ENCODE measurements around the gene MCFD2. TPM values are rescaled to one million over a fixed set of nuclear protein-coding genes. Genes with fewer than 3 reads are reported as not detected.

Gene MCFD2
- total RNA-seq, 1 experiment from 2014 or later: 47.6 TPM

DNA sequence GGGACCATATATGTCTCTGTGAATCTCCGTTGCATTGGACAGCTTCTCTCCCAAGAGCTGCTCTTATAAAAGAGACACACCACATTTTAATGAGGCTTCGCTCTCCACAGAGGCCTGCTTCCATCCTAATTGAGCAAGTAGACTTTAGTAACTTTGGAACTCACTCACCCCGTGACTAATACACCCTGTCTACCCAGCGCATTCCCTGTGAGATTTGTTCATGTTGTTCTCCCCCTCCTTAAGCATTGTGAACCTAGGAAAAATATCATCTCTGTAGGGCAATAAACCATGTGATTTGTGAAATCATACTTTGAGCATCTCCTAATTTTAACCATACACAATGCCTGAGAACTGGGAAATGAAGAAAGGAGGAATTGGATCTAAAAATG is 56.9 kb downstream of the MCFD2 start:
- Histone ChIP-seq H3K9me2 (replicated peaks; ENCODE audit: insufficient read depth, low read length) (no peaks in the 10 kb centered on the region), H3K9me3 (ENCODE audit: low read length) (no peaks in the 10 kb centered on the region), H3K27ac (ENCODE audit: low read length) (no peak overlapping the region), H2AFZ (ENCODE audit: low read length) (no peak overlapping the region), H3K36me3 (ENCODE audit: insufficient read depth, low read length) (no peaks in the 10 kb centered on the region), H3K4me2 (ENCODE audit: low read depth, low read length, poor library complexity, severe bottlenecking) (no peak overlapping the region), H3K27me3 (ENCODE audit: low read length) (no peaks in the 10 kb centered on the region), H3K4me3 (ENCODE audit: low read length) (no peak overlapping the region), H4K20me1 (ENCODE audit: insufficient read depth, low read depth, low read length) (no peaks in the 10 kb centered on the region), H3K4me1 (ENCODE audit: low read length) (no peaks in the 10 kb centered on the region), H3K79me2 (ENCODE audit: low read length) (no peaks in the 10 kb centered on the region), H3K9ac (ENCODE audit: low read length) (no peak overlapping the region)
- no peak for DNase-seq

DNA sequence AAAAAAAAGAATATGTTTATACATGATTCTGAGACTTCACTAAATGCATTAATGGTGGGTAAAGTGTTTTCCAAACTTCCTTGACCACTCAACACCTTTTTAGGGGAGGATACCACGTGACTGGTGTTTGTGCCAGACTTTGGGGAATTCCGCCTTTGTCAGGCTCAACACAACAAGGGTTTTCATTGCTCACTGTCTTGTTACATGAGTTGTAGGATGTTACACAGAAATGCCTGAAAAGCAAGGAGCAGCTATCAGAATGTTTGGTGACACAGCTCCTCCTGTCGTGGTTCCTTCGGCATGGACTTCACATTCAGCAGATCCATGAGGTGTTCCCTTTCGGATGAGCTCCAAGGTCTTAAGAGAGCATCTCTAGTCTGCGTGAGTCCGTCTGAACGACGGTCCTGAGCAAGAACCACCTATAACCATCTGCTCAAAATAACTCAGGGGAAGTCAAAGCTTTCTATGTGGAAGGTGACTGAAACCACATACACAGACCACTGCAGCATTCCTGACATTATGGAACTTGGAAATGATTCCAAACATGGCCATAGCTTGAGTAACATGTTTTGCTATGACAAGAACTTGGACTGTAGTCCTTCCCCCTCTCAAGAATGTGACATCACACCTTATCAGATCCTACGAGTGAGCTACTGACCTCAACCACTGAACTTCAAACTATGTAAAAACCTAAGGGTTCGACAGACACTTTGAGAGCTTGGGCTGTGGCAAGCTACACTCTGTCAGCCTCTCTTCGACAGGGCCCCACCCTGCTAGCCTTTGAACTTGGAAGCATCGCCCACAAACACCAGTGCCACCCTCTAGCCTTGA is 57.5 kb downstream of the MCFD2 start:
- H3K27me3 ChIP-seq (ENCODE audit: low read length): no peaks in the 10 kb centered on the region
- no peaks in the 10 kb centered on the region for H3K79me2 ChIP-seq (ENCODE audit: low read length)
- no peak overlapping the region for H2AFZ ChIP-seq (ENCODE audit: low read length)
- no peaks in the 10 kb centered on the region for H4K20me1 ChIP-seq (ENCODE audit: insufficient read depth, low read depth, low read length)
- no peak for DNase-seq
- H3K9me2 ChIP-seq (replicated peaks; ENCODE audit: insufficient read depth, low read length): no peaks in the 10 kb centered on the region
- H3K9me3 ChIP-seq (ENCODE audit: low read length): no peaks in the 10 kb centered on the region
- no peaks in the 10 kb centered on the region for H3K36me3 ChIP-seq (ENCODE audit: insufficient read depth, low read length)
- no peak overlapping the region for H3K9ac ChIP-seq (ENCODE audit: low read length)
- H3K4me3 ChIP-seq (ENCODE audit: low read length): no peak overlapping the region
- H3K4me1 ChIP-seq (ENCODE audit: low read length): no peaks in the 10 kb centered on the region
- no peak overlapping the region for H3K4me2 ChIP-seq (ENCODE audit: low read depth, low read length, poor library complexity, severe bottlenecking)
- no peak overlapping the region for H3K27ac ChIP-seq (ENCODE audit: low read length)

DNA sequence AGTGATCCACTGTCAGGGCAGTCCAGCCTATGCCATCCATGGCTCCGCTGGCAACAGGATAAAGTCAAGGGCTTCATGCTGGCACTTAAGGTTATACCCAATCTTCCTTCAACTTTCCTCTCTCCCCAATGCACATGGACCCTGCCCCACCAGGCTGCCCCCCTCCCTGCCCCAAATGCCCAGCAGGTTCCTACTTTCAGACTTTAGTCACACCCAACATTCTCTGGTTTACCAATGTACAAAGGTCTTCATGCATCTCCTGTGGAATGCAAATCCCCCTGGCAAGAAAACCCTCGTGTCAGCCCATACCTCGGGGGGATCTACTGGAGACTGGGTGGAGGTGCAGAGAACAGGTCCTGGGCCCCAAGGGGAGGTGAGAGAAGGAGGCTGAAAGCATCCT is 59.3 kb downstream of the MCFD2 start:
- no peak overlapping the region for H3K4me3 ChIP-seq (ENCODE audit: low read length)
- H3K36me3 ChIP-seq (ENCODE audit: insufficient read depth, low read length): no peaks in the 10 kb centered on the region
- H3K79me2 ChIP-seq (ENCODE audit: low read length): no peaks in the 10 kb centered on the region
- no peaks in the 10 kb centered on the region for H3K4me1 ChIP-seq (ENCODE audit: low read length)
- H3K9me3 ChIP-seq (ENCODE audit: low read length): no peaks in the 10 kb centered on the region
- H3K9me2 ChIP-seq (replicated peaks; ENCODE audit: insufficient read depth, low read length): no peaks in the 10 kb centered on the region
- H4K20me1 ChIP-seq (ENCODE audit: insufficient read depth, low read depth, low read length): no peaks in the 10 kb centered on the region
- H3K27ac ChIP-seq (ENCODE audit: low read length): no peak overlapping the region
- no peak overlapping the region for H3K9ac ChIP-seq (ENCODE audit: low read length)
- no peaks in the 10 kb centered on the region for H3K27me3 ChIP-seq (ENCODE audit: low read length)
- no peak for DNase-seq
- no peak overlapping the region for H2AFZ ChIP-seq (ENCODE audit: low read length)
- H3K4me2 ChIP-seq (ENCODE audit: low read depth, low read length, poor library complexity, severe bottlenecking): no peak overlapping the region

DNA sequence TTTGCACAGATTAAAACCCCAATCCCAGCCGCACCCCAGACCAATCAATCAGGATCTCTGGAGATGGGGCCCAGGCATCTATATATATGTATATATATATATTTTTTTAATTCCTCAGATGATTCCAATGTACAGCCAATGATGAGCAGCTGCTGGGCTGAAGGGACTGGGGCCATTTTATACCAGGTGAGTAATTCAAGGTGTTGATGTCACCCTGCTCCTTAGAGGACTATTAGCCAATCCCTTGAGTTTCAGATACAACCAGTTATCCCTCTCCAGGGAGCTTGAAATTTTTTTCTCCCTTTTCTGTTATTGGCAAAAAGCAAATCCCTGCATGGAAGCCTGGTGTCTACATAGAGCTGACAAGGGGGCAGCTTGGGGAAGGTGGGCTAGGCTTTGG is 59.8 kb downstream of the MCFD2 start:
- Histone ChIP-seq H3K9me2 (replicated peaks; ENCODE audit: insufficient read depth, low read length) (no peaks in the 10 kb centered on the region), H4K20me1 (ENCODE audit: insufficient read depth, low read depth, low read length) (no peaks in the 10 kb centered on the region), H2AFZ (ENCODE audit: low read length) (no peak overlapping the region), H3K79me2 (ENCODE audit: low read length) (no peaks in the 10 kb centered on the region), H3K4me1 (ENCODE audit: low read length) (no peaks in the 10 kb centered on the region), H3K9ac (ENCODE audit: low read length) (no peak overlapping the region), H3K4me2 (ENCODE audit: low read depth, low read length, poor library complexity, severe bottlenecking) (no peak overlapping the region), H3K36me3 (ENCODE audit: insufficient read depth, low read length) (no peaks in the 10 kb centered on the region), H3K9me3 (ENCODE audit: low read length) (no peaks in the 10 kb centered on the region), H3K4me3 (ENCODE audit: low read length) (no peak overlapping the region), H3K27me3 (ENCODE audit: low read length) (no peaks in the 10 kb centered on the region), H3K27ac (ENCODE audit: low read length) (no peak overlapping the region)
- DNase-seq: no peak

DNA sequence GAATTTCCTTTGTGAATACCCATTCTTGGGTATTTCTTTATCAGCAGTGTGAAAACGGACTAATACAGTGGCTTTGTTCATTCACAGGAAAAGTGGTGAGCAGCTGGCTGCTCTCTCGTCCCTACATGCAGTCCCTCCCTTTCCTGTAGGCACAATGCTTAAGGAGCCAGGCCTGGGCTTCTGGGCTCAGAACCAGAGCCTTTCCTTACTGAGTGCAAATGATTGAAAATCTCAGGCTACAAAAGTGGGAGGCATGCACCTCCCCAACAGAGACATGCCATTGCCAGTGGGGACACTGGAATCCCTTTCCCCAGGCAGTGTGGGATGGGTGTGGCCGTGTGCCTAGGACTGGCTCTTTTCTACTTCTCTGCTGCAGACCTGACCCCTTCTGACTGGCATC is 61.3 kb downstream of the MCFD2 start:
- H3K27me3 ChIP-seq (ENCODE audit: low read length): no peaks in the 10 kb centered on the region
- no peaks in the 10 kb centered on the region for H3K79me2 ChIP-seq (ENCODE audit: low read length)
- no peak overlapping the region for H3K4me3 ChIP-seq (ENCODE audit: low read length)
- no peak for DNase-seq
- no peaks in the 10 kb centered on the region for H3K9me3 ChIP-seq (ENCODE audit: low read length)
- H3K27ac ChIP-seq (ENCODE audit: low read length): no peak overlapping the region
- no peak overlapping the region for H2AFZ ChIP-seq (ENCODE audit: low read length)
- H3K4me1 ChIP-seq (ENCODE audit: low read length): no peaks in the 10 kb centered on the region
- no peak overlapping the region for H3K4me2 ChIP-seq (ENCODE audit: low read depth, low read length, poor library complexity, severe bottlenecking)
- no peaks in the 10 kb centered on the region for H4K20me1 ChIP-seq (ENCODE audit: insufficient read depth, low read depth, low read length)
- H3K36me3 ChIP-seq (ENCODE audit: insufficient read depth, low read length): no peaks in the 10 kb centered on the region
- no peaks in the 10 kb centered on the region for H3K9me2 ChIP-seq (replicated peaks; ENCODE audit: insufficient read depth, low read length)
- H3K9ac ChIP-seq (ENCODE audit: low read length): no peak overlapping the region

DNA sequence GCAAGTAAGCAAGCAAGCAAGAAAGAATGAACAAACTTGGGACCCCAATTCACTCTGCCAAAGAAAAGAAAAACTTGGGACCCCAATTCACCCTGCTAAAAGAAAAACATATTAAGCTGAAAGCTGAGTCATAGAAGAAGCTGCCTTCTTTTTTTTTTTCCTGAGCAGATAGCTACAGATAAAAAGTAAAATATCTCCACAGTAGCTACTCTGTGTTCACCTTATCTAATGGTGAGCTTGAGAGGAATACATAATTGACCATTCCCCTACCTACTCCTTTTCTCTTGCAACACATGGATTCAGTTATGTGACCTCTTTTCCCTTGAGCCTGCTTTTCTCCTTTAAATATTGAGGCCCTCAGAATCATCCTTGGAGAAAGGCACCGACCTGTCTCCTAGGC is 63.0 kb downstream of the MCFD2 start:
- Histone ChIP-seq H3K9me2 (replicated peaks; ENCODE audit: insufficient read depth, low read length) (no peaks in the 10 kb centered on the region), H3K9ac (ENCODE audit: low read length) (no peak overlapping the region), H3K36me3 (ENCODE audit: insufficient read depth, low read length) (no peaks in the 10 kb centered on the region), H2AFZ (ENCODE audit: low read length) (no peak overlapping the region), H4K20me1 (ENCODE audit: insufficient read depth, low read depth, low read length) (no peaks in the 10 kb centered on the region; the same call in 1 of the 2 replicates), H3K4me3 (ENCODE audit: low read length) (no peak overlapping the region), H3K27me3 (ENCODE audit: low read length) (no peaks in the 10 kb centered on the region; the same call in 1 of the 2 replicates), H3K9me3 (ENCODE audit: low read length) (no peaks in the 10 kb centered on the region), H3K79me2 (ENCODE audit: low read length) (no peaks in the 10 kb centered on the region), H3K27ac (ENCODE audit: low read length) (no peak overlapping the region), H3K4me2 (ENCODE audit: low read depth, low read length, poor library complexity, severe bottlenecking) (no peak overlapping the region), H3K4me1 (ENCODE audit: low read length) (peaks cover 10% of the 10 kb centered on the region)
- DNase-seq: no peak

DNA sequence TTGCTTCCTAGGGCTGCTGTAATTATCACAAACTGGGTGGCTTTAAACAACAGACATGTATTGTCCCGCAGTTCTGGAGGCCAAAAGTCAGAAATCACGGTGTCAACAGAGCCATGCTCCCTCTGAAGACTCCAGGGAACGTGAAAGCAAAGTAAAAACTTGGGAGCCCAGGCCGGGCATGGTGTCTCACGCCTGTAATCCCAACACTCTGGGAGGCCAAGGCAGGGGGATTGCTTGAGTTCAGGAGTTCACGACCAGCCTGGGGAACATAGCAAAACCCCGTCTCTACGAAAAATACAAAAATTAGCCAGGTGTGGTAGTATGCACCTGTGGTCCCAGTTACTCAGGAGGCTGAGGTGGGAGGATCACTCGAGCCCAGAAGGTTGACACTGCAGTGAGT is 63.5 kb downstream of the MCFD2 start:
- H3K27me3 ChIP-seq (ENCODE audit: low read length): no peaks in the 10 kb centered on the region; the same call in 1 of the 2 replicates
- no peaks in the 10 kb centered on the region for H3K79me2 ChIP-seq (ENCODE audit: low read length)
- H3K27ac ChIP-seq (ENCODE audit: low read length): no peak overlapping the region
- DNase-seq: no peak
- H3K9me3 ChIP-seq (ENCODE audit: low read length): no peaks in the 10 kb centered on the region
- no peak overlapping the region for H3K4me3 ChIP-seq (ENCODE audit: low read length)
- H3K36me3 ChIP-seq (ENCODE audit: insufficient read depth, low read length): no peaks in the 10 kb centered on the region
- H3K4me2 ChIP-seq (ENCODE audit: low read depth, low read length, poor library complexity, severe bottlenecking): no peak overlapping the region
- peaks cover 10% of the 10 kb centered on the region for H3K4me1 ChIP-seq (ENCODE audit: low read length)
- H3K9me2 ChIP-seq (replicated peaks; ENCODE audit: insufficient read depth, low read length): no peaks in the 10 kb centered on the region
- H2AFZ ChIP-seq (ENCODE audit: low read length): no peak overlapping the region
- no peaks in the 10 kb centered on the region; the same call in 1 of the 2 replicates for H4K20me1 ChIP-seq (ENCODE audit: insufficient read depth, low read depth, low read length)
- H3K9ac ChIP-seq (ENCODE audit: low read length): no peak overlapping the region

Measured in Karpas-422 (cell line).